Pancreas (tissue), 10 donors: ENCODE results near the gene KLHL18. TPM values are rescaled to one million over a fixed set of nuclear protein-coding genes. Genes with fewer than 3 reads are reported as not detected.
A peak's percentile ranks its signal among the peaks of the same experiment; 100 is the strongest.

Source experiments
- ATAC-seq, 4 donors: fragments of 200-7000 bp; cut with Tn5 transposase; one replicate each; pipeline versions ENCODE4 v1.8.0 to v1.9.1; 2020; ENCODE audit warnings: mild to moderate bottlenecking in 4 of 4, moderate library complexity in 4 of 4
- DNase-seq, 6 donors: peaks; one replicate each; pipeline ENCODE4 v3.0.0-alpha.2; 2020
- FAIRE-seq: peaks from 2 replicates; lab custom pipeline; 2012; peaks lifted over from hg19 to GRCh38; lab: Jason Lieb, UNC
- H3K27ac ChIP-seq, 4 donors: fragments of 200-600 bp; sonication (generic); 1 replicate in 3 of 4; 2 replicates in 1 of 4; pipeline versions ENCODE4 v1.5.0 to v1.8.0; 2020
- H3K27me3 ChIP-seq, 4 donors: fragments of 200-600 bp; one replicate each; pipeline ENCODE4 v1.8.0; 2021
- H3K36me3 ChIP-seq, 3 donors: fragments of 200-600 bp; sonication (generic) in 1 of 3; one replicate each; pipeline versions ENCODE4 v1.5.0 to v1.8.0; 2020 to 2021
- H3K4me1 ChIP-seq, 3 donors: fragments of 200-600 bp; one replicate each; pipeline ENCODE4 v1.8.0; 2021
- H3K4me3 ChIP-seq, 4 donors: fragments of 200-600 bp; sonication (generic) in 2 of 4; one replicate each; pipeline versions ENCODE4 v1.5.0 to v1.8.0; 2020 to 2021
- H3K9me3 ChIP-seq, 4 donors: fragments of 200-600 bp; one replicate each; pipeline ENCODE4 v1.8.0; 2021
- CTCF ChIP-seq, 4 donors: fragments of 200-600 bp; sonication (generic) in 3 of 4; IDR thresholded peaks; one replicate each; pipeline versions ENCODE4 v1.5.0 to v1.8.0; 2021; ENCODE audit warnings: antibody characterized with exemption in 4 of 4
- WGBS, 2 donors: extraction: QIAGEN DNeasy Blood & Tissue Kit; methylation state at CpG; one replicate each; pipeline ENCODE4 v1.1.7; 2013; 5-methylcytosine and 5-hydroxymethylcytosine counted together
- intact Hi-C, 3 donors: fragments of 100-400 bp; cut with DNase I; formaldehyde crosslinking; loops; one replicate each; pipeline versions ENCODE4 v1.11.1 to v1.14.2; 2022
- polyA plus RNA-seq, 2 donors: library from polyadenylated mRNA; stranded (reverse); fragments of 200-250 nt; gene quantifications; one replicate each; pipeline ENCODE4 v1.2.3, GENCODE V29; 2013
- total RNA-seq, 6 donors: library from RNA; stranded (reverse); fragmentation: NEBNext Ultra II Directional in 4 of 6; extraction: Animal tissue kit (Norgen Biotek cat#: 25700) in 4 of 6; gene quantifications; one replicate each; pipeline versions ENCODE4 v1.2.1 to v1.2.4, GENCODE V29; 2021 to 2023
- donor health status: healthy with polysubstance abuse.
- donor health status: DM: no; HTN: no; CAD: no; lungs with moderate emphysema.
- donor health status: DM: no; HTN: no; CAD: no.
- donor health status: control.
- donor health status: control.
- donor health status: Bipolar disorder and iron deficiency.
- donor health status: DM: yes; HTN: yes; CAD: no.
- donor health status: DM: no; HTN: no; CAD: no.
- donor health status: DM: no; HTN: no; CAD: no.
- donor health status: DM: yes; HTN: yes; CAD: no.

KLHL18 gene
- total and polyA plus RNA-seq, 8 donors = 6.1 to 14.5 (median 9.2) TPM

DNA sequence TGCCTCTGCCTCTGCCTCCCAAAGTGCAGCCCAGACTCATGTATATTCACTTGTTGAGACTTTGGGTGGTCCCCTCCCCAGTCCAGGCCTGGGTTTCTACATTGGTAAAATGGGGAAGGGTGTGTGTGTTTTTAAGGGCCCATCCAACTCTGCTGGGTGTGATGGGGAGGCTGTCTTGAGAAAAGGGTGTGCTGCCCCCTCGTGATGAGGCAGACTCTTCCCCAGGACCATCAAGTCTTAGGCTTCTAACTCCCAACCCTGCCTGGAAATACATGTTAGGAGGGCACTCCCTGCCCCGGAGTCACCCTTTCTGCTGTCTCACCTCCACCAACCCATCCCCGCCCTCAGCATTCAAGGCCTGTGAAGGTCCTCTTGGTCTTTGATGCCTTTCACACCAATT, 93.6 kb downstream of the KLHL18 start:
- Histone ChIP-seq H3K27ac (no peak overlapping the region), H3K36me3 (no peaks in the 10 kb centered on the region), H3K4me3 (no peak overlapping the region), H3K27me3 (no peaks in the 10 kb centered on the region), H3K9me3 (no peaks in the 10 kb centered on the region), H3K4me1 (peaks cover 0 to 12% (median 9%) of the 10 kb centered on the region in 3 donors)
- intact Hi-C loops = no loop called here
- DNase-seq (no peak), ATAC-seq (no peak), FAIRE-seq (no peak)
- WGBS, 2 donors = 76 to 98% methylated on average over 3 of the region's 3 CpGs
- no peak for TF ChIP-seq CTCF (IDR thresholded peaks at IDR 0.05)

DNA sequence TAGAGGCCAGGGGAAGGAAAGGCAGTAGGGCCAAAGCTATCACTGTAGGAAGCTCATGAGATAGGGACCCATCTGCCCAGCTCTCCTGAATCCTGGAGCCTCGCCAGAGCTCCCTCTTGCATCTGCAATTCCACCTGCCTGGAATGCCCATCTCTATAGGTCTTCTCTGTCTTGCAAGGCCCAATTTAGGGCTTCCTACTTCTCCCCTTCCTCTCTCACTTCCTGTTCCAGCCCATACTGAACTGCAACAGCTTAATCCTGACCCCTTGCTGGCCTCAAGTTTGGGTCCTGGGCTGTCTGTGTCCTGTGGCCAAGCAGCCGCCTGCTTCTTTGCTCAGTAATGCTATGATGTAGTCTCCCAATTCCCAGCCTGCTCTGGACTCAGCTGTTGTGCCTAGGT, 94.4 kb downstream of the KLHL18 start:
- DNase-seq = no peak
- WGBS, 2 donors = 84 to 97% methylated on average over 2 of the region's 2 CpGs
- Histone ChIP-seq H3K27me3 (no peaks in the 10 kb centered on the region), H3K4me1 (peaks cover 4 to 16% (median 12%) of the 10 kb centered on the region in 3 donors), H3K9me3 (no peaks in the 10 kb centered on the region), H3K27ac (no peak overlapping the region), H3K4me3 (no peak overlapping the region), H3K36me3 (no peaks in the 10 kb centered on the region)
- TF ChIP-seq CTCF (IDR thresholded peaks at IDR 0.05) = no peak
- intact Hi-C loops = no loop called here
- ATAC-seq = no peak
- no peak for FAIRE-seq

DNA sequence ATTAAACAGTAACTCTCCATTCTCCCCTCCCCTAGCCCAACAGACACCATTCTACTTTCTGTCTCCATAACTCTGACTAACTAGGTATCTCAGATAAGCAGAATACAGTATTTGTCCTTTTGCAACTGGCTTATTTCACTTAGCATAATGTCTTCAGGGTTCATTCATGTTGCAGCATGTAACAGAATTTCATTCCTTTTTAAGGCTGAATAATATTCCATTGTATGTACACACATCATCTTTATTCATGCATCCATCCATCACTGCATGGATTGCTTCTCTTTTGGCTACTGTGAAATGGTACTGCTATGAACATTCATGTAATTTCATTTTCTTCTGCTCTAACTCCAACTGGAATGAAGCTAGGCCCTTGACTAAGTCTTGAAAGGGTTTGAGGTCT, 96.1 kb downstream of the KLHL18 start:
- DNase-seq (no peak), FAIRE-seq (no peak), ATAC-seq (no peak)
- peaks cover 6 to 18% (median 12%) of the 10 kb centered on the region in 3 donors for H3K4me1 ChIP-seq
- H3K27me3 ChIP-seq = no peaks in the 10 kb centered on the region
- no peaks in the 10 kb centered on the region for H3K9me3 ChIP-seq
- H3K36me3 ChIP-seq = no peaks in the 10 kb centered on the region
- no peak for TF ChIP-seq CTCF (IDR thresholded peaks at IDR 0.05)
- no peak overlapping the region for H3K27ac ChIP-seq
- H3K4me3 ChIP-seq = peak overlapping the region in 2 of 4 donors; percentile 71 to 96
- intact Hi-C loops = no loop called here

DNA sequence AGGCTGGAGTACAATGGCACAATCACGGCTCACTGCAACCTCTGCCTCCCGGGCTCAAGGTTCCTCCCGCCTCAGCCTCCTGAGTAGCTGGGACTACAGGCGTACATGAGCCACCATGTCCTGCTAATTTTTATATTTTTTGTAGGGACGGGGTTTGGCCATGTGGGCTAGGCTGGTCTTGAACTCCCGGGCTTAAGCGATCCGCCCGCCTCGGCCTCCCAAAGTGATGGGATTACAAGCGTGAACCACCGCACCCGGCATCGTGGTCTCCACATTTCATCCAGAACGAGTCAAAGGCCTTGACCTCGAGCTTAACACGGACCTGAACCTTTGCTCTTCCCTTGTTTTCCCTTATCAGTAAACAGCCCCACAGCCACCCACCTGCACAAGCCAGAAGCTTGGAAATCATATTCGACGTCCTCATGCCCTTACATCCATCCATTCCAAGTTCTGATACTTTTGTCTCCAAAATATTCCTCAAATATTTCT, 96.7 kb downstream of the KLHL18 start:
- Histone ChIP-seq H3K4me1 (peaks cover 6 to 18% (median 12%) of the 10 kb centered on the region in 3 donors), H3K27ac (peak overlapping the region in 3 of 4 donors; percentile 84 to 93 (median 92)), H3K36me3 (no peaks in the 10 kb centered on the region), H3K9me3 (no peaks in the 10 kb centered on the region), H3K4me3 (peak overlapping the region in 3 of 4 donors; percentile 71 to 96 (median 77)), H3K27me3 (no peaks in the 10 kb centered on the region)
- TF ChIP-seq CTCF (IDR thresholded peaks at IDR 0.05) = no peak
- intact Hi-C loops = no loop called here
- 51 to 54% methylated on average over 19 of the region's 19 CpGs for WGBS, 2 donors
- ATAC-seq (no peak), DNase-seq (peak in 1 of 6 donors; percentile 29), FAIRE-seq (no peak)

GRCh38 chr3:47380026-47380600, 97.4 kb downstream of the KLHL18 start:
- FAIRE-seq = no peak
- H3K36me3 ChIP-seq = no peaks in the 10 kb centered on the region
- DNase-seq = no peak
- H3K4me1 ChIP-seq = peaks cover 11 to 23% (median 15%) of the 10 kb centered on the region in 3 donors
- H3K27me3 ChIP-seq = no peaks in the 10 kb centered on the region
- peak in 2 of 4 donors; percentile 15 to 22 for ATAC-seq
- H3K9me3 ChIP-seq = no peaks in the 10 kb centered on the region
- H3K27ac ChIP-seq = peak overlapping the region; percentile 84 to 95 (median 92)
- intact Hi-C loops = no loop called here
- no peak for TF ChIP-seq CTCF (IDR thresholded peaks at IDR 0.05)
- peak overlapping the region; percentile 43 to 96 (median 74) for H3K4me3 ChIP-seq
- WGBS, 2 donors = 4 to 6% methylated on average over 22 to 23 of the region's 23 CpGs
